Nephron (organoid): ENCODE measurements around the gene SORCS2.

Experiments used
- H3K27ac Mint-ChIP-seq, 3 experiments: 2 replicates each; pipeline ENCODE4 v1.8.0; 2020; ENCODE audit warnings: mixed read lengths in 3 of 3, mild to moderate bottlenecking in 2 of 3, moderate library complexity in 1 of 3
- H3K27me3 Mint-ChIP-seq: 2 replicates; pipeline ENCODE4 v1.8.0; 2021; ENCODE audit warnings: low read depth, mild to moderate bottlenecking, moderate library complexity, mixed read lengths
- H3K36me3 Mint-ChIP-seq: 2 replicates; pipeline ENCODE4 v1.8.0; 2020; ENCODE audit warnings: low read depth, mixed read lengths
- H3K4me1 Mint-ChIP-seq: 2 replicates; pipeline ENCODE4 v1.8.0; 2020; ENCODE audit warnings: mixed read lengths
- H3K4me3 Mint-ChIP-seq, 3 experiments: 2 replicates each; pipeline ENCODE4 v1.8.0; 2020; ENCODE audit warnings: mild to moderate bottlenecking in 3 of 3, mixed read lengths in 3 of 3, moderate library complexity in 2 of 3
- H3K9me3 Mint-ChIP-seq: 2 replicates; pipeline ENCODE4 v1.8.0; 2020; ENCODE audit warnings: mixed read lengths
- CTCF ChIP-seq, 3 experiments: fragments of 200-600 bp; sonication (generic); IDR thresholded peaks; one replicate each; pipeline ENCODE4 v1.5.0; 2021; ENCODE audit warnings: antibody characterized with exemption in 3 of 3; ENCODE audit not compliant: unreplicated experiment in 3 of 3

The SORCS2 gene

GRCh38 chr4:7254736-7255487, 62.6 kb downstream of the SORCS2 start:
- H3K36me3 Mint-ChIP-seq: no peaks in the 10 kb centered on the region
- no peak for TF ChIP-seq CTCF (IDR thresholded peaks at IDR 0.05; ENCODE audit: unreplicated experiment in 3 of 3)
- no peaks in the 10 kb centered on the region for H3K9me3 Mint-ChIP-seq
- H3K4me1 Mint-ChIP-seq: peaks cover 78% of the 10 kb centered on the region
- peak overlapping the region in 1 of 3 experiments; percentile 7 for H3K4me3 Mint-ChIP-seq
- H3K27me3 Mint-ChIP-seq: peaks cover 5% of the 10 kb centered on the region
- H3K27ac Mint-ChIP-seq: peak overlapping the region in 2 of 3 experiments; percentile 25 to 34

GRCh38 chr4:7255488-7255881, 63.1 kb downstream of the SORCS2 start:
- no peaks in the 10 kb centered on the region for H3K36me3 Mint-ChIP-seq
- peaks cover 75% of the 10 kb centered on the region for H3K4me1 Mint-ChIP-seq
- H3K9me3 Mint-ChIP-seq: no peaks in the 10 kb centered on the region
- H3K27ac Mint-ChIP-seq: peak overlapping the region in 2 of 3 experiments; percentile 25 to 34
- H3K27me3 Mint-ChIP-seq: peaks cover 6% of the 10 kb centered on the region
- no peak for TF ChIP-seq CTCF (IDR thresholded peaks at IDR 0.05; ENCODE audit: unreplicated experiment in 3 of 3)
- no peak overlapping the region for H3K4me3 Mint-ChIP-seq

- Mint-ChIP-seq H3K27me3 (peaks cover 8% of the 10 kb centered on the region), H3K9me3 (no peaks in the 10 kb centered on the region), H3K27ac (peak overlapping the region in 1 of 3 experiments; percentile 37), H3K4me1 (peaks cover 75% of the 10 kb centered on the region), H3K4me3 (no peak overlapping the region), H3K36me3 (no peaks in the 10 kb centered on the region)
- no peak for TF ChIP-seq CTCF (IDR thresholded peaks at IDR 0.05; ENCODE audit: unreplicated experiment in 3 of 3)
These were observed 63.7 kb downstream of the SORCS2 start for GRCh38 chr4:7255996-7256395.

GRCh38 chr4:7256984-7257810, 64.9 kb downstream of the SORCS2 start:
- Mint-ChIP-seq H3K4me1 (peaks cover 75% of the 10 kb centered on the region), H3K36me3 (no peaks in the 10 kb centered on the region), H3K27ac (peak overlapping the region in 2 of 3 experiments; percentile 37 to 44), H3K27me3 (peaks cover 12% of the 10 kb centered on the region), H3K9me3 (no peaks in the 10 kb centered on the region), H3K4me3 (peak overlapping the region in 2 of 3 experiments; percentile 5 to 20)
- TF ChIP-seq CTCF (IDR thresholded peaks at IDR 0.05; ENCODE audit: unreplicated experiment in 3 of 3): no peak

- H3K36me3 Mint-ChIP-seq: no peaks in the 10 kb centered on the region
- H3K4me1 Mint-ChIP-seq: peaks cover 72% of the 10 kb centered on the region
- peaks cover 14% of the 10 kb centered on the region for H3K27me3 Mint-ChIP-seq
- TF ChIP-seq CTCF (IDR thresholded peaks at IDR 0.05; ENCODE audit: unreplicated experiment in 3 of 3): no peak
- H3K27ac Mint-ChIP-seq: peak overlapping the region in 1 of 3 experiments; percentile 39
- H3K9me3 Mint-ChIP-seq: no peaks in the 10 kb centered on the region
- no peak overlapping the region for H3K4me3 Mint-ChIP-seq
These were observed 66.7 kb downstream of the SORCS2 start for GRCh38 chr4:7259039-7259438.
